HCT116 (cell line): ENCODE data around the gene MAF.

ENCODE experiments used
- CTCF ChIP-seq, 3 experiments: fragments of 200-600 bp in 1 of 3; sonication (generic) in 1 of 3; IDR thresholded peaks in 2 of 3; conservative IDR thresholded peaks in 1 of 3; 2 replicates each; pipeline ENCODE4 v1.5.1; 2012 to 2017; ENCODE audit warnings: low read depth in 2 of 3, low read length in 2 of 3, antibody characterized with exemption in 1 of 3, borderline replicate concordance in 1 of 3, control low read depth in 1 of 3, mild to moderate bottlenecking in 1 of 3, mixed read lengths in 1 of 3, mixed run types in 1 of 3, moderate library complexity in 1 of 3; ENCODE audit not compliant: insufficient read depth in 1 of 3
- POLR2A ChIP-seq: IDR thresholded peaks from 2 replicates; pipeline ENCODE4 v1.7.0; 2011; ENCODE audit warnings: borderline replicate concordance; ENCODE audit not compliant: insufficient read depth, insufficient read length; ENCODE audit errors: extremely low read depth
- SIN3A ChIP-seq: IDR thresholded peaks from 2 replicates; pipeline ENCODE4 v1.6.1; 2012; ENCODE audit warnings: low read depth

GRCh38 chr16:79559532-79559931 is 41.0 kb downstream of the MAF start:
- TF ChIP-seq CTCF (IDR thresholded peaks at IDR 0.05 in 2 of 3, conservative IDR thresholded peaks at IDR 0.05 in 1 of 3; ENCODE audit: borderline replicate concordance in 1 of 3, insufficient read depth in 1 of 3, low read depth in 2 of 3, low read length in 2 of 3), result no peak
- TF ChIP-seq POLR2A, result no peak
- TF ChIP-seq SIN3A, result no peak
